GM23338 (cell line): ENCODE data around the gene ACSL6. TPM values are rescaled to one million over a fixed set of nuclear protein-coding genes. Genes with fewer than 3 reads are reported as not detected.
A peak's percentile ranks its signal among the peaks of the same experiment; 100 is the strongest.

ENCODE experiments used
- ATAC-seq: fragments of 200-7000 bp; cut with Tn5 transposase; 3 replicates; pipeline ENCODE4 v1.9.1; 2020
- DNase-seq: peaks from one replicate; pipeline ENCODE4 v3.0.0-alpha.2; 2015; ENCODE audit warnings: low spot score
- H2AFZ ChIP-seq: fragments of 200-600 bp; sonication (generic); 2 replicates; pipeline ENCODE4 v1.8.0; 2016; ENCODE audit warnings: antibody characterized with exemption, mild to moderate bottlenecking, moderate library complexity
- H3F3A ChIP-seq: fragments of 200-600 bp; sonication (generic); replicated peaks from 2 replicates; pipeline ENCODE4 v1.8.0; 2017; ENCODE audit warnings: antibody characterized with exemption, mixed run types, low read depth
- H3K27ac ChIP-seq: fragments of 200-600 bp; sonication (generic); 2 replicates; pipeline ENCODE4 v1.6.1; 2016; ENCODE audit warnings: low read depth
- H3K27me3 ChIP-seq: fragments of 200-600 bp; sonication (generic); 2 replicates; pipeline ENCODE4 v1.8.0; 2016; ENCODE audit warnings: mild to moderate bottlenecking, mixed run types, moderate library complexity; ENCODE audit not compliant: insufficient read depth
- H3K36me3 ChIP-seq: fragments of 200-600 bp; sonication (generic); 2 replicates; pipeline ENCODE4 v1.8.0; 2016; ENCODE audit warnings: mild to moderate bottlenecking; ENCODE audit not compliant: insufficient read depth
- H3K4me1 ChIP-seq: fragments of 200-600 bp; sonication (generic); 2 replicates; pipeline ENCODE4 v1.8.0; 2016; ENCODE audit warnings: mild to moderate bottlenecking, moderate library complexity; ENCODE audit not compliant: insufficient read depth
- H3K4me2 ChIP-seq: fragments of 200-600 bp; sonication (generic); 2 replicates; pipeline ENCODE4 v1.7.1; 2017; ENCODE audit warnings: mixed run types
- H3K4me3 ChIP-seq: fragments of 200-600 bp; sonication (generic); 2 replicates; pipeline ENCODE4 v1.6.1; 2016; ENCODE audit warnings: mixed run types
- H3K79me2 ChIP-seq: fragments of 200-600 bp; sonication (generic); replicated peaks from 2 replicates; pipeline ENCODE4 v1.8.0; 2017; ENCODE audit warnings: mild to moderate bottlenecking; ENCODE audit not compliant: insufficient read depth
- H3K9me2 ChIP-seq: fragments of 200-600 bp; sonication (generic); 2 replicates; pipeline ENCODE4 v1.8.0; 2017; ENCODE audit not compliant: insufficient read depth
- H4K20me1 ChIP-seq: fragments of 200-600 bp; sonication (generic); replicated peaks from 2 replicates; pipeline ENCODE4 v1.8.0; 2017; ENCODE audit warnings: mild to moderate bottlenecking; ENCODE audit not compliant: insufficient read depth
- H3K27ac Mint-ChIP-seq: 2 replicates; pipeline ENCODE4 v1.8.0; 2020; ENCODE audit warnings: inconsistent platforms, mild to moderate bottlenecking, moderate library complexity, mixed read lengths
- H3K27me3 Mint-ChIP-seq: 3 replicates; pipeline ENCODE4 v1.8.0; 2022; ENCODE audit warnings: low read depth, mild to moderate bottlenecking, moderate library complexity, mixed read lengths, inconsistent platforms; ENCODE audit not compliant: insufficient read depth, poor library complexity
- H3K36me3 Mint-ChIP-seq: 3 replicates; pipeline ENCODE4 v1.8.0; 2021; ENCODE audit warnings: low read depth, mild to moderate bottlenecking, inconsistent platforms, moderate library complexity, mixed read lengths
- H3K4me1 Mint-ChIP-seq: 3 replicates; pipeline ENCODE4 v1.8.0; 2020; ENCODE audit warnings: mild to moderate bottlenecking, inconsistent platforms, mixed read lengths
- H3K4me3 Mint-ChIP-seq: 3 replicates; pipeline ENCODE4 v1.8.0; 2021; ENCODE audit warnings: moderate library complexity, mild to moderate bottlenecking, inconsistent platforms, mixed read lengths
- H3K9me3 Mint-ChIP-seq: 3 replicates; pipeline ENCODE4 v1.8.0; 2020; ENCODE audit warnings: moderate library complexity, mild to moderate bottlenecking, inconsistent platforms, mixed read lengths
- CREB1 ChIP-seq: fragments of 250-450 bp; sonication (Bioruptor Pico); IDR thresholded peaks from 2 replicates; pipeline ENCODE4 v1.5.0; 2020; ENCODE audit warnings: low read depth, mild to moderate bottlenecking, moderate library complexity
- EZH2 ChIP-seq: fragments of 200-600 bp; sonication (generic); IDR thresholded peaks from one replicate; pipeline ENCODE4 v1.8.0; 2017; ENCODE audit warnings: antibody characterized with exemption, mild to moderate bottlenecking, low read depth; ENCODE audit not compliant: unreplicated experiment
- JUNB ChIP-seq: IDR thresholded peaks from one replicate; pipeline ENCODE4 v1.6.1; 2016; ENCODE audit warnings: antibody characterized with exemption; ENCODE audit not compliant: unreplicated experiment
- NANOG ChIP-seq: IDR thresholded peaks from 2 replicates; pipeline ENCODE4 v1.6.1; 2016; ENCODE audit warnings: antibody characterized with exemption, borderline replicate concordance
- POLR2AphosphoS5 ChIP-seq: IDR thresholded peaks from 2 replicates; pipeline ENCODE4 v1.6.1; 2016; ENCODE audit warnings: antibody characterized with exemption, low read depth
- STAT1 ChIP-seq: IDR thresholded peaks from one replicate; pipeline ENCODE4 v1.6.1; 2016; ENCODE audit warnings: antibody characterized with exemption; ENCODE audit not compliant: unreplicated experiment
- ZNF114 ChIP-seq: fragments of 250-450 bp; sonication (Bioruptor Pico); IDR thresholded peaks from 2 replicates; pipeline ENCODE4 v1.5.0; 2020; ENCODE audit warnings: mild to moderate bottlenecking, moderate library complexity
- ZNF331 ChIP-seq: fragments of 250-450 bp; sonication (Bioruptor Pico); IDR thresholded peaks from 2 replicates; pipeline ENCODE4 v1.5.0; 2020; ENCODE audit warnings: low read depth, mild to moderate bottlenecking, moderate library complexity
- polyA plus RNA-seq: library from polyadenylated mRNA; unstranded; fragments of >200 nt; fragmentation: Nextera tagmentation; extraction: Ambion mirVana; gene quantifications from 2 replicates; pipeline ENCODE4 v1.2.1, GENCODE V29; 2016
- total RNA-seq: library from RNA; depleted of rRNA; stranded (reverse); fragments of >200 nt; shearing (Covaris generic); gene quantifications from 2 replicates; pipeline ENCODE4 v1.2.3, GENCODE V29; 2014
- TF ChIP-seq, protein P1 (sequence below): IDR thresholded peaks from one replicate; pipeline ENCODE4 v1.6.1; 2018; ENCODE audit warnings: antibody characterized with exemption; ENCODE audit not compliant: unreplicated experiment
- TF ChIP-seq, protein P2 (sequence below): IDR thresholded peaks from 2 replicates; pipeline ENCODE4 v1.6.1; 2016; ENCODE audit warnings: antibody characterized with exemption
- TF ChIP-seq, protein P3 (sequence below), 2 experiments: fragments of 200-600 bp in 1 of 2; sonication (generic) in 1 of 2; conservative IDR thresholded peaks; 2 replicates each; pipeline versions ENCODE4 v1.5.1 to v1.6.1; 2016 to 2017; ENCODE audit warnings: antibody characterized with exemption in 2 of 2, low read depth in 2 of 2, mild to moderate bottlenecking in 2 of 2, moderate library complexity in 1 of 2

ACSL6 gene
- total and polyA plus RNA-seq, 2 experiments from 2014 or later: 0.76 to 3.6 TPM

DNA sequence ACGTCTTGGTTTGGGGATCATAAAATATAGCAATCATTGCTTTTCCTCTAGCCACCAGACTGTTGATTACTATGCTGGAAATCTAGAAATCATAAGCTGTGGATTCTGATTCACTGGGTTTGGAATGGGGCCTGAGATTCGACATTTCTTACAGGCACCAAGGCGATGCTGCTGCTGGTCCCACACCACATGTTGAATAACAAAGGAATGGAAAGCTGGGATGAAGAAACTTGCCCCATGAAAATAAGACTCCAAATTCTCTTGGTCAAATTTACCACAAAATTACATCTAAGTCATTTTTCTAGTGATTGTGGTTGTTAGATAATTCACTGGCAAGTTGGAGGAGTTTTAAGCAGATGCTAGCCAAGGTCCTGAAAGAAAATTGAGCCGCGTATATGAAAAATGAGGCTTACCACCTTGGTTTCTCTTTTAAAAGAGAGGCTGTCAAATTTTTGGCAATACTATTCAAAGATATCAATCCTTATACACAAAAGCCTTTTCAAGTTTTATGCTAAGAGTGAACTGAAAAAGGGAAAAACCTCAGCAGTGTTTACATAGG is 43.0 kb downstream of the ACSL6 start:
- no peak for DNase-seq
- no peaks in the 10 kb centered on the region for H3F3A ChIP-seq
- no peak overlapping the region for H3K4me2 ChIP-seq
- H3K27me3 Mint-ChIP-seq: peaks cover 8% of the 10 kb centered on the region
- no peak overlapping the region for H3K27ac Mint-ChIP-seq
- no peak overlapping the region for H2AFZ ChIP-seq
- no peaks in the 10 kb centered on the region for H4K20me1 ChIP-seq
- no peak overlapping the region for H3K4me3 Mint-ChIP-seq
- H3K79me2 ChIP-seq: no peaks in the 10 kb centered on the region
- H3K4me3 ChIP-seq: no peak overlapping the region
- 0 out of 2 replicates have a peak, but pooled peaks cover 4% of the 10 kb centered on the region for H3K9me2 ChIP-seq
- H3K27ac ChIP-seq: no peak overlapping the region
- no peaks in the 10 kb centered on the region for H3K27me3 ChIP-seq
- no peaks in the 10 kb centered on the region for H3K4me1 ChIP-seq
- no peaks in the 10 kb centered on the region; the same call in 2 of the 3 replicates for H3K9me3 Mint-ChIP-seq
- H3K36me3 ChIP-seq: no peaks in the 10 kb centered on the region
- no peaks in the 10 kb centered on the region for H3K36me3 Mint-ChIP-seq
- no peak for ATAC-seq
- no peaks in the 10 kb centered on the region; the same call in 2 of the 3 replicates for H3K4me1 Mint-ChIP-seq
- TF ChIP-seq, protein P1, sequence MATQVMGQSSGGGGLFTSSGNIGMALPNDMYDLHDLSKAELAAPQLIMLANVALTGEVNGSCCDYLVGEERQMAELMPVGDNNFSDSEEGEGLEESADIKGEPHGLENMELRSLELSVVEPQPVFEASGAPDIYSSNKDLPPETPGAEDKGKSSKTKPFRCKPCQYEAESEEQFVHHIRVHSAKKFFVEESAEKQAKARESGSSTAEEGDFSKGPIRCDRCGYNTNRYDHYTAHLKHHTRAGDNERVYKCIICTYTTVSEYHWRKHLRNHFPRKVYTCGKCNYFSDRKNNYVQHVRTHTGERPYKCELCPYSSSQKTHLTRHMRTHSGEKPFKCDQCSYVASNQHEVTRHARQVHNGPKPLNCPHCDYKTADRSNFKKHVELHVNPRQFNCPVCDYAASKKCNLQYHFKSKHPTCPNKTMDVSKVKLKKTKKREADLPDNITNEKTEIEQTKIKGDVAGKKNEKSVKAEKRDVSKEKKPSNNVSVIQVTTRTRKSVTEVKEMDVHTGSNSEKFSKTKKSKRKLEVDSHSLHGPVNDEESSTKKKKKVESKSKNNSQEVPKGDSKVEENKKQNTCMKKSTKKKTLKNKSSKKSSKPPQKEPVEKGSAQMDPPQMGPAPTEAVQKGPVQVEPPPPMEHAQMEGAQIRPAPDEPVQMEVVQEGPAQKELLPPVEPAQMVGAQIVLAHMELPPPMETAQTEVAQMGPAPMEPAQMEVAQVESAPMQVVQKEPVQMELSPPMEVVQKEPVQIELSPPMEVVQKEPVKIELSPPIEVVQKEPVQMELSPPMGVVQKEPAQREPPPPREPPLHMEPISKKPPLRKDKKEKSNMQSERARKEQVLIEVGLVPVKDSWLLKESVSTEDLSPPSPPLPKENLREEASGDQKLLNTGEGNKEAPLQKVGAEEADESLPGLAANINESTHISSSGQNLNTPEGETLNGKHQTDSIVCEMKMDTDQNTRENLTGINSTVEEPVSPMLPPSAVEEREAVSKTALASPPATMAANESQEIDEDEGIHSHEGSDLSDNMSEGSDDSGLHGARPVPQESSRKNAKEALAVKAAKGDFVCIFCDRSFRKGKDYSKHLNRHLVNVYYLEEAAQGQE: peak; percentile 57
- TF ChIP-seq CREB1 (CRISPR knock-in tag): no peak
- no peak for TF ChIP-seq EZH2
- TF ChIP-seq JUNB: no peak
- no peak for TF ChIP-seq STAT1

DNA sequence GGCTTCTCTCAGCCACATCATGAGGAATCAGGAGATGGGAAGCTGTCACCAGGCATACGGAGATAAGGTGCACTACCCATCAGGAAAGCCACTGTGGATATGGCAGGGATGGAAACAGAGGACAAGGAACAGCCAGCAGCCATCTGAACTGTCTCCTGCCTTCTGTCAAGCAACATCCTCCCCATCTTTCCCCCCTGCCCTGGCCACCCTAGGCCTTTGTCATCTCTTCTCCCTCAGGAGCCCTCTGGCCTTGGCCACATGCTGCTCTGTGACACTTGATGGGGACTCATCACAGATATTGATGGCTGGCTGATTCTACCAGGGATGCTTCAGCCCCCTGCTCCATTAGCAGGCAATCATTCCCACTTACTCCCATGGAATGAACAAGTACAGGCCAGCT is 44.9 kb downstream of the ACSL6 start:
- no peak overlapping the region for H3K4me3 ChIP-seq
- Mint-ChIP-seq H3K4me1 (no peaks in the 10 kb centered on the region), H3K36me3 (no peaks in the 10 kb centered on the region), H3K27ac (no peak overlapping the region), H3K4me3 (no peak overlapping the region), H3K9me3 (no peaks in the 10 kb centered on the region; the same call in 2 of the 3 replicates), H3K27me3 (peaks cover 10% of the 10 kb centered on the region)
- no peak overlapping the region for H3K4me2 ChIP-seq
- H3K79me2 ChIP-seq: no peaks in the 10 kb centered on the region
- no peak for DNase-seq
- ATAC-seq: no peak
- no peak overlapping the region for H2AFZ ChIP-seq
- no peaks in the 10 kb centered on the region for H3K36me3 ChIP-seq
- no peaks in the 10 kb centered on the region for H3F3A ChIP-seq
- H3K4me1 ChIP-seq: no peaks in the 10 kb centered on the region
- H3K27me3 ChIP-seq: no peaks in the 10 kb centered on the region
- 0 out of 2 replicates have a peak, but pooled peaks cover 5% of the 10 kb centered on the region for H3K9me2 ChIP-seq
- no peaks in the 10 kb centered on the region for H4K20me1 ChIP-seq
- H3K27ac ChIP-seq: no peak overlapping the region
- TF ChIP-seq NANOG: no peak
- TF ChIP-seq POLR2AphosphoS5: no peak
- TF ChIP-seq ZNF331: no peak
- TF ChIP-seq, protein P2, sequence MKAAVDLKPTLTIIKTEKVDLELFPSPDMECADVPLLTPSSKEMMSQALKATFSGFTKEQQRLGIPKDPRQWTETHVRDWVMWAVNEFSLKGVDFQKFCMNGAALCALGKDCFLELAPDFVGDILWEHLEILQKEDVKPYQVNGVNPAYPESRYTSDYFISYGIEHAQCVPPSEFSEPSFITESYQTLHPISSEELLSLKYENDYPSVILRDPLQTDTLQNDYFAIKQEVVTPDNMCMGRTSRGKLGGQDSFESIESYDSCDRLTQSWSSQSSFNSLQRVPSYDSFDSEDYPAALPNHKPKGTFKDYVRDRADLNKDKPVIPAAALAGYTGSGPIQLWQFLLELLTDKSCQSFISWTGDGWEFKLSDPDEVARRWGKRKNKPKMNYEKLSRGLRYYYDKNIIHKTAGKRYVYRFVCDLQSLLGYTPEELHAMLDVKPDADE: no peak
- TF ChIP-seq EZH2: no peak
- no peak for TF ChIP-seq CREB1 (CRISPR knock-in tag)
- no peak for TF ChIP-seq ZNF114
- TF ChIP-seq, protein P3, sequence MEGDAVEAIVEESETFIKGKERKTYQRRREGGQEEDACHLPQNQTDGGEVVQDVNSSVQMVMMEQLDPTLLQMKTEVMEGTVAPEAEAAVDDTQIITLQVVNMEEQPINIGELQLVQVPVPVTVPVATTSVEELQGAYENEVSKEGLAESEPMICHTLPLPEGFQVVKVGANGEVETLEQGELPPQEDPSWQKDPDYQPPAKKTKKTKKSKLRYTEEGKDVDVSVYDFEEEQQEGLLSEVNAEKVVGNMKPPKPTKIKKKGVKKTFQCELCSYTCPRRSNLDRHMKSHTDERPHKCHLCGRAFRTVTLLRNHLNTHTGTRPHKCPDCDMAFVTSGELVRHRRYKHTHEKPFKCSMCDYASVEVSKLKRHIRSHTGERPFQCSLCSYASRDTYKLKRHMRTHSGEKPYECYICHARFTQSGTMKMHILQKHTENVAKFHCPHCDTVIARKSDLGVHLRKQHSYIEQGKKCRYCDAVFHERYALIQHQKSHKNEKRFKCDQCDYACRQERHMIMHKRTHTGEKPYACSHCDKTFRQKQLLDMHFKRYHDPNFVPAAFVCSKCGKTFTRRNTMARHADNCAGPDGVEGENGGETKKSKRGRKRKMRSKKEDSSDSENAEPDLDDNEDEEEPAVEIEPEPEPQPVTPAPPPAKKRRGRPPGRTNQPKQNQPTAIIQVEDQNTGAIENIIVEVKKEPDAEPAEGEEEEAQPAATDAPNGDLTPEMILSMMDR (conservative IDR thresholded peaks at IDR 0.05; ENCODE audit: low read depth in 2 of 2): no peak
